Adipocyte (in vitro differentiated cells): ENCODE data around the gene SUPT20HL1.
"Not testable (repeated sequence)": the region's sequence is repeated elsewhere in the genome, so short reads cannot be mapped to it uniquely, and the experiment has no call there.

ENCODE experiments used
- DNase-seq: peaks from one replicate; pipeline ENCODE4 v3.0.0-alpha.2; 2015; ENCODE audit warnings: low read depth
- H3K27me3 ChIP-seq: replicated peaks from 2 replicates; pipeline ENCODE4 v1.7.0; 2013; ENCODE audit warnings: mild to moderate bottlenecking, low read length, moderate library complexity; ENCODE audit not compliant: control insufficient read depth, insufficient read depth
- H3K36me3 ChIP-seq: 2 replicates; pipeline ENCODE4 v1.7.0; 2013; ENCODE audit warnings: low read length, mild to moderate bottlenecking, moderate library complexity; ENCODE audit not compliant: control insufficient read depth, insufficient read depth, severe bottlenecking
- H3K4me1 ChIP-seq: 2 replicates; pipeline ENCODE4 v1.7.0; 2013; ENCODE audit warnings: mild to moderate bottlenecking, low read length, moderate library complexity; ENCODE audit not compliant: control insufficient read depth, insufficient read depth
- H3K4me3 ChIP-seq: 2 replicates; pipeline ENCODE4 v1.7.0; 2013; ENCODE audit warnings: mild to moderate bottlenecking, low read length, moderate library complexity
- H3K9ac ChIP-seq: 2 replicates; pipeline ENCODE4 v1.7.0; 2013; ENCODE audit warnings: mild to moderate bottlenecking, low read length, moderate library complexity
- H3K9me3 ChIP-seq: 2 replicates; pipeline ENCODE4 v1.7.0; 2013; ENCODE audit warnings: mild to moderate bottlenecking, low read length, moderate library complexity; ENCODE audit not compliant: control insufficient read depth

Gene SUPT20HL1

DNA sequence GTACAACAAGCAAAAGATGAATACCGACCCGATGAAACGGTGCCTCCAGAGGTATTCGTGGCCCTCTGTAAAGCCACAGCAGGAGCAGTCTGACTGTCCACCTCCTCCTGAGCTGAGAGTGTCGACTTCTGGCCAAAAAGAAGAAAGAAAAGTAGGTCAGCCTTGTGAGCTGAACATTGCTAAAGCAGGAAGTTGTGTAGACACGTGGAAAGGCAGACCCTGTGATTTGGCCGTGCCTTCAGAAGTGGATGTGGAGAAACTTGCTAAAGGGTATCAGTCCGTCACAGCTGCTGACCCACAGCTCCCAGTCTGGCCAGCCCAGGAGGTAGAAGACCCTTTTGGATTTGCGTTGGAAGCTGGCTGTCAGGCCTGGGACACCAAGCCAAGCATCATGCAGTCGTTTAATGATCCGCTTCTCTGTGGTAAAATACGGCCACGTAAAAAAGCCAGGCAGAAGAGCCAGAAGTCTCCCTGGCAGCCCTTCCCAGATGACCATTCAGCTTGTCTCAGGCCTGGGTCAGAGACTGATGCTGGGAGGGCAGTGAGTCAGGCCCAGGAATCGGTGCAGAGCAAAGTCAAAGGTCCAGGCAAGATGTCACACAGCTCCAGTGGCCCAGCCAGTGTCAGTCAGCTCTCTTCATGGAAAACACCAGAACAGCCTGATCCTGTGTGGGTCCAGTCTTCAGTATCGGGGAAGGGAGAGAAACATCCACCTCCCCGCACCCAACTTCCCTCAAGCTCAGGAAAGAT is 3.2 kb downstream of the SUPT20HL1 start:
- not testable (repeated sequence) for H3K27me3 ChIP-seq, H3K36me3 ChIP-seq, H3K9me3 ChIP-seq, H3K4me1 ChIP-seq, H3K4me3 ChIP-seq, DNase-seq, H3K9ac ChIP-seq

DNA sequence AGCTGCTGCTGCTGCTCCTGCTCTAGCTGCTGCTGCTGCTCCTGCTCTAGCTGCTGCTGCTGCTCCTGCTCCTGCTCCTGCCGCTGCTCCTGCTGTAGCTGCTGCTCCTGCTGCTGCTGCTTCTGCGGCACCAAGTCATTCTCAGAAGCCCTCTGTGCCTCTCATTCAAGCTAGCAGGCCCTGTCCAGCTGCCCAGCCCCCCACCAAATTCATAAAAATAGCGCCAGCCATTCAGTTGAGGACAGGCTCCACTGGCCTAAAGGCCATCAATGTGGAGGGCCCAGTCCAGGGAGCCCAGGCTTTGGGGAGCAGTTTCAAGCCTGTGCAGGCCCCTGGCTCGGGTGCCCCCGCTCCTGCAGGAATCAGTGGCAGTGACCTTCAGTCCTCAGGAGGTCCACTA is 3.9 kb downstream of the SUPT20HL1 start:
- Histone ChIP-seq H3K9ac (no peak overlapping the region), H3K4me3 (no peak overlapping the region), H3K9me3 (no peaks in the 10 kb centered on the region), H3K4me1 (no peaks in the 10 kb centered on the region), H3K36me3 (no peaks in the 10 kb centered on the region), H3K27me3 (peaks cover 10% of the 10 kb centered on the region)
- DNase-seq: no peak

DNA sequence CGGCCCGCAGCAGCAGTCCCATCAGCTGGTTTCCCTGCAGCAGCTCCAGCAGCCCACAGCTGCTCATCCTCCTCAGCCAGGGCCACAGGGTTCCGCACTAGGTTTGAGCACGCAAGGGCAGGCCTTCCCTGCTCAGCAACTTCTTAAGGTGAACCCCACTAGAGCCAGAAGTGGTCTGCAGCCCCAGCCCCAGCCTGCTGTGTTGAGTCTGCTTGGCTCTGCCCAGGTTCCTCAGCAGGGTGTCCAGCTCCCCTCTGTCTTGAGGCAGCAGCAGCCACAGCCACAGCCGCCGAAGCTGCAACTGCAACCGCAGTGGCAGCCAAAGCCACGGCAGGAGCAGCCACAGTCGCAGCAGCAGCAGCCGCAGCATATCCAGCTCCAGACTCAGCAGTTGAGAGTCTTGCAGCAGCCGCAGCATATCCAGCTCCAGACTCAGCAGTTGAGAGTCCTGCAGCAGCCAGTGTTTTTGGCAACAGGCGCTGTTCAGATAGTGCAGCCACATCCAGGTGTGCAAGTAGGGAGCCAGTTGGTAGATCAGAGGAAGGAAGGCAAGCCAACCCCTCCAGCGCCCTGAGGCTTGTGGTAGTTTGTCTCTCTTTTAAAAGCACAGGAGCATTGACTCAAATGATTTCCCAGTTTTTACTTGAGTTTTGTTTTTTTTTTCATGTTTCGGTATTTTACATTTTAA is 4.6 kb downstream of the SUPT20HL1 start:
- Histone ChIP-seq H3K9me3 (no peaks in the 10 kb centered on the region), H3K4me3 (no peak overlapping the region), H3K36me3 (no peaks in the 10 kb centered on the region), H3K27me3 (peaks cover 14% of the 10 kb centered on the region), H3K9ac (no peak overlapping the region), H3K4me1 (no peaks in the 10 kb centered on the region)
- DNase-seq: no peak

DNA sequence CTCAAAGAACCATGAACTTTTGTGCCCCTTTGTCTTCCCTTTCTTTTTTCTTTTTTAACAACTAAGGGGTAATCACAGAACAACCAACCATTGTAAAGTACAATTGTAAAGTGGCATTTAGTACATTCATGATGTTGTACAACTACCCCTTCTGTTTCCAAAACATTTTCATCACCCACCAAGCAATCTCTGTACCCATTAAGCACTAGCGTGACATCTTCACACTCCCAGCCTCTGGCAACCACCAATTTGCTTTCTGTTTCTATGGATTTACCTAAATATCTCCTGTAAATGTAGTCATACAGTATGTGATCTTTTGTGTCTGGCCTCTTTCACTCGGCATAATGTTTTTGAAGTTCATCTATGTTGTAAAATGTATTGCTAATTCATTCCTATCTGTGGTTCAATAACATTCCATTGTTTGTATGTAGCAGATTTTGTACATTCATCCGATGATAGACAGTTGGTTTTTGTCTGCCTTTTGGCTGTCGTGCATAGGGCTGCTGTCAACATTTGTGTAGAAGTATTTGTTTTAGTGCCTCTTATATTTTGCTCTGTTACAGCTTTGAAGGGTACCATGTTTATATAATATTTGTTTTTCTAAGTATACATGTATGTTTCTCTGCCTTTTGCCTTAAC is 6.4 kb downstream of the SUPT20HL1 start:
- peaks cover 22% of the 10 kb centered on the region for H3K27me3 ChIP-seq
- DNase-seq, H3K4me1 ChIP-seq, H3K9ac ChIP-seq, H3K36me3 ChIP-seq, H3K4me3 ChIP-seq, H3K9me3 ChIP-seq: not testable (repeated sequence)

DNA sequence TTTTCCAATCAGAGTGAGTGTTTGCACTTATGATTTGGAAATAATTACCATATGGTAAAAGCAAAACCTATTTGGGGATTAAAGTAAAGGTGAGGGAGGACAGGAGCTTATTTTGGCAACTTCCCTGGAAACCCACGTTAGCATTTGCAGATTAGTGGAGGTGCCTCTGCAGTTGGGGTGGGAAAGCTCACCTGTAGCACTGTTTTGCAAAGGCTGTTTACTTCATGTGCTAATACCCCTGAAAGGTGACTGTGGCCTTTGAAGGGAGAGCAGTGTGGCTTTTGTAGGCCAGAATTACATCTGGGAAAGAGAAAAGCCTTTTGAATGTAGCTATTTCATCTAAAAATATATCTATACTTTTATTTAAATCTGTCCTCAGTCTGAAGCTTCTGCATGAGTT is 9.4 kb downstream of the SUPT20HL1 start:
- peaks cover 28% of the 10 kb centered on the region for H3K27me3 ChIP-seq
- no peak for DNase-seq
- no peaks in the 10 kb centered on the region for H3K36me3 ChIP-seq

DNA sequence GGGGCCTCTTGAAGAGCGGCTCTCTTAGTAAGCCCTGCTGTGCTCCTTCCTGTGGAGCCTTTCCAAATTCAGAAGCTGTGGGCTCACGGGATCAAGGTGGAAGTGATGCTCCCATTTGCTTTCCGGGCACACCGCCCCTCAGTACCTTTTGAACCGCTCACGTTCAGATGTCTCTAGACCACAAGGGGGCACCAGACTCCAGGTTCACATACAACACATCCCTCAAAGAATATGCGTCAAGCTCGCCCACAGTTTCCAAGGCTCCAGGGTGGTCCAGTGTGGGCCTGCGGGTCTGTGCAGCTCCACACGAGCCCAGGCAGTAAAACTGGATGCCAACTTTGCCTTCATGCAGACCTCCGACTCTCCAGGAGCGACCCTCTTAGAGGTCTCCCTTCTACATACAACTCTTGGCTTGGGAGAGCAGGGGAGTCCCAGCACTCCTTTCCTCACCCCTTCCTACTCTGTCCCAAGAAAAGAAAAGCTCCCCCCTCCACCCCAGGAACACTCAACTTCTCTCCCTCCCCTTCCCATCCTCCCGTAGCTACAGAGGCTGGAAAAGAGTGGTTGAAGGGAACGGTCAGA is 11.0 kb downstream of the SUPT20HL1 start:
- H3K36me3 ChIP-seq: no peaks in the 10 kb centered on the region
- H3K9ac ChIP-seq: no peak overlapping the region
- H3K9me3 ChIP-seq: no peaks in the 10 kb centered on the region
- H3K4me3 ChIP-seq: no peak overlapping the region
- peaks cover 28% of the 10 kb centered on the region for H3K27me3 ChIP-seq
- H3K4me1 ChIP-seq: no peaks in the 10 kb centered on the region
- DNase-seq: peak; percentile 70

More for the DNA sequence above, 9.4 kb downstream of the SUPT20HL1 start:
- Histone ChIP-seq H3K4me3 (no peak overlapping the region), H3K4me1 (no peaks in the 10 kb centered on the region), H3K9ac (no peak overlapping the region), H3K9me3 (no peaks in the 10 kb centered on the region)

DNA sequence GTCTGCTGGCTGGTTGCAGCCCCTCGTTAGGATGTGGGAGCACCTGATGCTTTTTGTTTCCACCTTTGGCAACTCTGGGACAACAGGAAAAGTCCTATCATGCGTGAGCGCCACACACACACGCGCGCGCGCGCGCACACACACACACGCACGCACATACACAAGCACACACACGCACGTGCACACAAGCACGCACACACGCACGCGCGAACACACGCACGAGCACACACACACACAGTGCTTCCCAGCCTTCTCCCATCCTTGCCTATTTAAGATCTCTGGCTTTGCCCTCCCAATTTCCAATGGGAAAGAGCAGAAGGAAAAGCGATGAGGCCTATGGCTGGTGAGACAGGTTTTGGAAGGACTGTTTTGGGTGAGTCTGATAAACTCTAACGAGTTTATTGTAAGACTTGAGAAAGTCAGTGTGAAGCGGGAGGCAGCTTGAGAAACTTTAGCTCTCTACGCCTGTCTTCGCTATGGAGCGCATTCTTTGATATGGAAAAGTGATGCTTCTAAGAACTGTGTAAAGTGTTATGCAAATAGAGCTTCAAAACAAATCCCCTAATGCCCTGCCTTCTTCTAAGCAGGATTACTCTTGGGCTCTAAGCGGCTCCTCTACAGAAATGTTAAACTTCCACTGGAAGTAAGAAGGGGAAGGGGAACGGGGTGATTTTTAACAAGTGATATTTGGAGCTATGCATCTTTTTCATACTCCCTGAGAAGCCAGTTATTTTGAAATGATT is 11.8 kb downstream of the SUPT20HL1 start:
- no peaks in the 10 kb centered on the region for H3K9me3 ChIP-seq
- H3K27me3 ChIP-seq: peaks cover 27% of the 10 kb centered on the region
- H3K9ac ChIP-seq: no peak overlapping the region
- H3K4me1 ChIP-seq: no peaks in the 10 kb centered on the region
- H3K4me3 ChIP-seq: no peak overlapping the region
- no peaks in the 10 kb centered on the region for H3K36me3 ChIP-seq
- DNase-seq: no peak

DNA sequence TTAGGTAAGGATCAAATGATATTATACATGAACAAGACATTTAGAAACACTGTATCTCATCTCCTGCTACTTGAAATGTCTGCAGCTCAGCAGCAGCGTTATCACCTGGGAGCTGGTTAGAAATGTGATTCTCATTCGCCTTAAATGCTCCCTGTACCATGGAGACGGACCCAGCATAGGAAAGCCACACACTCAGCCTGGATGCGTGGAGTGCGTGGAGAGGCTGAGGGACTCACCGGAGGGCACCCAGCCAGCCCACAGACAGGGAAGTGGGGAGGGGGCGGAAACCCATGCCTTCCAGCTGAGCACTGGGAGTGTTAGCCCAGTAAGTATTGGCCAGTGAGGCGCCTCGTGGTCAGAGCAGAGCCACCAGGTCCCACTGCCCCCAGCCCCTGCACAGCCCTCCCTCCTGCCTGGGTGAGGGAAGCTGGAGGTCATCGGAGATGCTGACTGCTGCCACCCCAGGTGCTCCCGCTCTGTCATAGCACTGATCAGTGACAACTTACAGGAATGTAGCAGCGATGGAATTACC is 15.2 kb downstream of the SUPT20HL1 start:
- no peaks in the 10 kb centered on the region for H3K36me3 ChIP-seq
- H3K4me1 ChIP-seq: no peaks in the 10 kb centered on the region
- H3K4me3 ChIP-seq: no peak overlapping the region
- peaks cover 25% of the 10 kb centered on the region for H3K27me3 ChIP-seq
- H3K9ac ChIP-seq: no peak overlapping the region
- no peak for DNase-seq
- H3K9me3 ChIP-seq: no peaks in the 10 kb centered on the region

DNA sequence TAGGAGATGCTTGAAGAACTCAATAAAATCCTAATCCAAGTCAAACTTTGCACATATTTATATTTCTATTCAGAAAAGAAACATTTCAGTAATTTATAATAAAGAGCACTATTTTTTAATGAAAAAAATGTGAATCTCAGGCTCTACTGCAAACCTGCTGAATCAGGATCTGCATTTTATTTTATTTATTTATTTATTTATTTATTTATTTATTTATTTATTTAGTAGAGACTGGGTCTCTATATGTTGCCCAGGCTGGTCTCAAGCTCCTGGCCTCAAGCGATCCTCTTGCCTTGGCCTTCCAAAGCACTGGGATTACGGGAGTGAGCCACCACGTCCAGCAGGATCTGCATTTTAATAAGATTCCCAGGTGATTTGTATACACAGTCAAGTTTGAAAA is 16.0 kb downstream of the SUPT20HL1 start:
- peaks cover 20% of the 10 kb centered on the region for H3K27me3 ChIP-seq
- H3K4me3 ChIP-seq: no peak overlapping the region
- no peaks in the 10 kb centered on the region for H3K36me3 ChIP-seq
- no peak for DNase-seq
- H3K9ac ChIP-seq: no peak overlapping the region
- H3K4me1 ChIP-seq: no peaks in the 10 kb centered on the region
- no peaks in the 10 kb centered on the region for H3K9me3 ChIP-seq

DNA sequence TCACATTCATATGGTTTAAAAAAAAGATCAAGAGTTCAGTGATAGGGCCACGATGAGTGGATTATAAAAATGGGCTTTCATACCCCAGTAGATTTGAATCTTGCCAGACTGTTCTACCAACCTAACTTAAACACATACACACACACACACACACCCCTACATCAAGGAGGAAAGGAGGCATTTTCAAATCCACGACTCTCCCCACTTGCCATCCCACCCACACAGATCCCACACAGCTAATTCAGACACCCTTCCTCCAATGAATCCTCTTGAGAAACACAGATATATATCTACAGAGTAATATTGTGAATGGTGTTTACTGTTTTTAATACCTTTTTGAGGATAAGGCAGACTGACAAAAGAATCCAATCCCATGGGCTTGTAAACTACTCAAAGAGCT is 16.8 kb downstream of the SUPT20HL1 start:
- DNase-seq: no peak
- no peak overlapping the region for H3K4me3 ChIP-seq
- H3K36me3 ChIP-seq: no peaks in the 10 kb centered on the region
- no peak overlapping the region for H3K9ac ChIP-seq
- peaks cover 15% of the 10 kb centered on the region for H3K27me3 ChIP-seq
- no peaks in the 10 kb centered on the region for H3K9me3 ChIP-seq
- no peaks in the 10 kb centered on the region for H3K4me1 ChIP-seq
